ENCODE results near the gene TM9SF1. TPM values are rescaled to one million over a fixed set of nuclear protein-coding genes. Genes with fewer than 3 reads are reported as not detected.

The TM9SF1 gene
- total and polyA plus RNA-seq, 2 experiments from 2014 or later: 12.6 to 27.5 TPM

- TF ChIP-seq, protein P1, sequence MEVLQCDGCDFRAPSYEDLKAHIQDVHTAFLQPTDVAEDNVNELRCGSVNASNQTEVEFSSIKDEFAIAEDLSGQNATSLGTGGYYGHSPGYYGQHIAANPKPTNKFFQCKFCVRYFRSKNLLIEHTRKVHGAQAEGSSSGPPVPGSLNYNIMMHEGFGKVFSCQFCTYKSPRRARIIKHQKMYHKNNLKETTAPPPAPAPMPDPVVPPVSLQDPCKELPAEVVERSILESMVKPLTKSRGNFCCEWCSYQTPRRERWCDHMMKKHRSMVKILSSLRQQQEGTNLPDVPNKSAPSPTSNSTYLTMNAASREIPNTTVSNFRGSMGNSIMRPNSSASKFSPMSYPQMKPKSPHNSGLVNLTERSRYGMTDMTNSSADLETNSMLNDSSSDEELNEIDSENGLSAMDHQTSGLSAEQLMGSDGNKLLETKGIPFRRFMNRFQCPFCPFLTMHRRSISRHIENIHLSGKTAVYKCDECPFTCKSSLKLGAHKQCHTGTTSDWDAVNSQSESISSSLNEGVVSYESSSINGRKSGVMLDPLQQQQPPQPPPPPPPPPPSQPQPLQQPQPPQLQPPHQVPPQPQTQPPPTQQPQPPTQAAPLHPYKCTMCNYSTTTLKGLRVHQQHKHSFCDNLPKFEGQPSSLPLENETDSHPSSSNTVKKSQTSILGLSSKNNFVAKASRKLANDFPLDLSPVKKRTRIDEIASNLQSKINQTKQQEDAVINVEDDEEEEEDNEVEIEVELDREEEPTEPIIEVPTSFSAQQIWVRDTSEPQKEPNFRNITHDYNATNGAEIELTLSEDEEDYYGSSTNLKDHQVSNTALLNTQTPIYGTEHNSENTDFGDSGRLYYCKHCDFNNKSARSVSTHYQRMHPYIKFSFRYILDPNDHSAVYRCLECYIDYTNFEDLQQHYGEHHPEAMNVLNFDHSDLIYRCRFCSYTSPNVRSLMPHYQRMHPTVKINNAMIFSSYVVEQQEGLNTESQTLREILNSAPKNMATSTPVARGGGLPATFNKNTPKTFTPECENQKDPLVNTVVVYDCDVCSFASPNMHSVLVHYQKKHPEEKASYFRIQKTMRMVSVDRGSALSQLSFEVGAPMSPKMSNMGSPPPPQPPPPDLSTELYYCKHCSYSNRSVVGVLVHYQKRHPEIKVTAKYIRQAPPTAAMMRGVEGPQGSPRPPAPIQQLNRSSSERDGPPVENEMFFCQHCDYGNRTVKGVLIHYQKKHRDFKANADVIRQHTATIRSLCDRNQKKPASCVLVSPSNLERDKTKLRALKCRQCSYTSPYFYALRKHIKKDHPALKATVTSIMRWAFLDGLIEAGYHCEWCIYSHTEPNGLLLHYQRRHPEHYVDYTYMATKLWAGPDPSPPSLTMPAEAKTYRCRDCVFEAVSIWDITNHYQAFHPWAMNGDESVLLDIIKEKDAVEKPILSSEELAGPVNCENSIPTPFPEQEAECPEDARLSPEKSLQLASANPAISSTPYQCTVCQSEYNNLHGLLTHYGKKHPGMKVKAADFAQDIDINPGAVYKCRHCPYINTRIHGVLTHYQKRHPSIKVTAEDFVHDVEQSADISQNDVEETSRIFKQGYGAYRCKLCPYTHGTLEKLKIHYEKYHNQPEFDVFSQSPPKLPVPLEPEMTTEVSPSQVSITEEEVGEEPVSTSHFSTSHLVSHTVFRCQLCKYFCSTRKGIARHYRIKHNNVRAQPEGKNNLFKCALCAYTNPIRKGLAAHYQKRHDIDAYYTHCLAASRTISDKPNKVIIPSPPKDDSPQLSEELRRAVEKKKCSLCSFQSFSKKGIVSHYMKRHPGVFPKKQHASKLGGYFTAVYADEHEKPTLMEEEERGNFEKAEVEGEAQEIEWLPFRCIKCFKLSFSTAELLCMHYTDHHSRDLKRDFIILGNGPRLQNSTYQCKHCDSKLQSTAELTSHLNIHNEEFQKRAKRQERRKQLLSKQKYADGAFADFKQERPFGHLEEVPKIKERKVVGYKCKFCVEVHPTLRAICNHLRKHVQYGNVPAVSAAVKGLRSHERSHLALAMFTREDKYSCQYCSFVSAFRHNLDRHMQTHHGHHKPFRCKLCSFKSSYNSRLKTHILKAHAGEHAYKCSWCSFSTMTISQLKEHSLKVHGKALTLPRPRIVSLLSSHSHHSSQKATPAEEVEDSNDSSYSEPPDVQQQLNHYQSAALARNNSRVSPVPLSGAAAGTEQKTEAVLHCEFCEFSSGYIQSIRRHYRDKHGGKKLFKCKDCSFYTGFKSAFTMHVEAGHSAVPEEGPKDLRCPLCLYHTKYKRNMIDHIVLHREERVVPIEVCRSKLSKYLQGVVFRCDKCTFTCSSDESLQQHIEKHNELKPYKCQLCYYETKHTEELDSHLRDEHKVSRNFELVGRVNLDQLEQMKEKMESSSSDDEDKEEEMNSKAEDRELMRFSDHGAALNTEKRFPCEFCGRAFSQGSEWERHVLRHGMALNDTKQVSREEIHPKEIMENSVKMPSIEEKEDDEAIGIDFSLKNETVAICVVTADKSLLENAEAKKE (CRISPR knock-in tag; IDR thresholded peaks at IDR 0.05): no peak
- TF ChIP-seq ZNF331 (CRISPR knock-in tag; IDR thresholded peaks at IDR 0.05; ENCODE audit: low read depth): no peak
- no peak for TF ChIP-seq NANOG (IDR thresholded peaks at IDR 0.05; ENCODE audit: borderline replicate concordance)
- TF ChIP-seq, protein P2, sequence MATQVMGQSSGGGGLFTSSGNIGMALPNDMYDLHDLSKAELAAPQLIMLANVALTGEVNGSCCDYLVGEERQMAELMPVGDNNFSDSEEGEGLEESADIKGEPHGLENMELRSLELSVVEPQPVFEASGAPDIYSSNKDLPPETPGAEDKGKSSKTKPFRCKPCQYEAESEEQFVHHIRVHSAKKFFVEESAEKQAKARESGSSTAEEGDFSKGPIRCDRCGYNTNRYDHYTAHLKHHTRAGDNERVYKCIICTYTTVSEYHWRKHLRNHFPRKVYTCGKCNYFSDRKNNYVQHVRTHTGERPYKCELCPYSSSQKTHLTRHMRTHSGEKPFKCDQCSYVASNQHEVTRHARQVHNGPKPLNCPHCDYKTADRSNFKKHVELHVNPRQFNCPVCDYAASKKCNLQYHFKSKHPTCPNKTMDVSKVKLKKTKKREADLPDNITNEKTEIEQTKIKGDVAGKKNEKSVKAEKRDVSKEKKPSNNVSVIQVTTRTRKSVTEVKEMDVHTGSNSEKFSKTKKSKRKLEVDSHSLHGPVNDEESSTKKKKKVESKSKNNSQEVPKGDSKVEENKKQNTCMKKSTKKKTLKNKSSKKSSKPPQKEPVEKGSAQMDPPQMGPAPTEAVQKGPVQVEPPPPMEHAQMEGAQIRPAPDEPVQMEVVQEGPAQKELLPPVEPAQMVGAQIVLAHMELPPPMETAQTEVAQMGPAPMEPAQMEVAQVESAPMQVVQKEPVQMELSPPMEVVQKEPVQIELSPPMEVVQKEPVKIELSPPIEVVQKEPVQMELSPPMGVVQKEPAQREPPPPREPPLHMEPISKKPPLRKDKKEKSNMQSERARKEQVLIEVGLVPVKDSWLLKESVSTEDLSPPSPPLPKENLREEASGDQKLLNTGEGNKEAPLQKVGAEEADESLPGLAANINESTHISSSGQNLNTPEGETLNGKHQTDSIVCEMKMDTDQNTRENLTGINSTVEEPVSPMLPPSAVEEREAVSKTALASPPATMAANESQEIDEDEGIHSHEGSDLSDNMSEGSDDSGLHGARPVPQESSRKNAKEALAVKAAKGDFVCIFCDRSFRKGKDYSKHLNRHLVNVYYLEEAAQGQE (IDR thresholded peaks at IDR 0.05; ENCODE audit: unreplicated experiment): no peak
- no peak for TF ChIP-seq POLR2AphosphoS5 (IDR thresholded peaks at IDR 0.05; ENCODE audit: low read depth)
- no peak for TF ChIP-seq ZNF114 (CRISPR knock-in tag; IDR thresholded peaks at IDR 0.05)
- TF ChIP-seq JUNB (IDR thresholded peaks at IDR 0.05; ENCODE audit: unreplicated experiment): no peak
- TF ChIP-seq, protein P3, sequence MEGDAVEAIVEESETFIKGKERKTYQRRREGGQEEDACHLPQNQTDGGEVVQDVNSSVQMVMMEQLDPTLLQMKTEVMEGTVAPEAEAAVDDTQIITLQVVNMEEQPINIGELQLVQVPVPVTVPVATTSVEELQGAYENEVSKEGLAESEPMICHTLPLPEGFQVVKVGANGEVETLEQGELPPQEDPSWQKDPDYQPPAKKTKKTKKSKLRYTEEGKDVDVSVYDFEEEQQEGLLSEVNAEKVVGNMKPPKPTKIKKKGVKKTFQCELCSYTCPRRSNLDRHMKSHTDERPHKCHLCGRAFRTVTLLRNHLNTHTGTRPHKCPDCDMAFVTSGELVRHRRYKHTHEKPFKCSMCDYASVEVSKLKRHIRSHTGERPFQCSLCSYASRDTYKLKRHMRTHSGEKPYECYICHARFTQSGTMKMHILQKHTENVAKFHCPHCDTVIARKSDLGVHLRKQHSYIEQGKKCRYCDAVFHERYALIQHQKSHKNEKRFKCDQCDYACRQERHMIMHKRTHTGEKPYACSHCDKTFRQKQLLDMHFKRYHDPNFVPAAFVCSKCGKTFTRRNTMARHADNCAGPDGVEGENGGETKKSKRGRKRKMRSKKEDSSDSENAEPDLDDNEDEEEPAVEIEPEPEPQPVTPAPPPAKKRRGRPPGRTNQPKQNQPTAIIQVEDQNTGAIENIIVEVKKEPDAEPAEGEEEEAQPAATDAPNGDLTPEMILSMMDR (conservative IDR thresholded peaks at IDR 0.05; ENCODE audit: low read depth in 2 of 2): no peak
- no peak for TF ChIP-seq CREB1 (CRISPR knock-in tag; IDR thresholded peaks at IDR 0.05; ENCODE audit: low read depth)
These were observed 18.6 kb downstream of the TM9SF1 start (continued) for GRCh38 chr14:24176599-24176998.

Measured in GM23338 (cell line).